A549 (cell line): ENCODE data around the gene PAIP2. TPM values are rescaled to one million over a fixed set of nuclear protein-coding genes. Genes with fewer than 3 reads are reported as not detected.

Experiments
- ATAC-seq, 2 experiments: fragments of 200-7000 bp in 1 of 2; fragments of >200 bp in 1 of 2; cut with Nextera tagmentation in 1 of 2; cut with Tn5 transposase in 1 of 2; 3 replicates each; pipeline versions ENCODE4 v1.8.0 to v1.9.1; 2018 to 2020; ENCODE audit warnings: mild to moderate bottlenecking in 1 of 2, moderate library complexity in 1 of 2
- CTCF ChIA-PET: fragments of 300-600 bp; sonication (Branson Sonifier 250); formaldehyde crosslinking; extraction: SDS; loops from one replicate; lab custom pipeline; 2021; ENCODE audit warnings: antibody characterized with exemption, inconsistent platforms; lab: Yijun Ruan, JAX
- POLR2A ChIA-PET: fragments of 350-600 bp; formaldehyde crosslinking; extraction: SDS; loops from one replicate; lab custom pipeline; 2021; ENCODE audit warnings: antibody characterized with exemption, inconsistent platforms; lab: Yijun Ruan, JAX
- DNase-seq, 2 experiments: peaks; one replicate each; pipeline versions ENCODE4 v3.0.0 to v3.0.0-alpha.2; 2011 to 2016; ENCODE audit warnings: low read depth in 1 of 2, low spot score in 1 of 2
- FAIRE-seq: peaks from 2 replicates; lab custom pipeline; 2011; peaks lifted over from hg19 to GRCh38; lab: Jason Lieb, UNC
- H3K27ac ChIP-seq, 2 experiments: fragments of >200 bp; sonication (Bioruptor Twin); formaldehyde crosslinking; 3 replicates each; pipeline ENCODE4 v1.5.1; 2016 to 2017
- H3K4me1 ChIP-seq: fragments of >200 bp; sonication (Bioruptor Twin); formaldehyde crosslinking; 3 replicates; pipeline ENCODE4 v1.6.1; 2016
- H3K4me2 ChIP-seq: fragments of >200 bp; sonication (Bioruptor Twin); formaldehyde crosslinking; 3 replicates; pipeline ENCODE4 v1.6.1; 2016
- H3K4me3 ChIP-seq: fragments of >200 bp; sonication (Bioruptor Twin); formaldehyde crosslinking; 3 replicates; pipeline ENCODE4 v1.5.1; 2016
- H3K9me3 ChIP-seq: fragments of >200 bp; sonication (Bioruptor Twin); formaldehyde crosslinking; 3 replicates; pipeline ENCODE4 v1.6.1; 2016
- CEBPB ChIP-seq, 2 experiments: fragments of >200 bp in 1 of 2; sonication (Bioruptor Twin) in 1 of 2; formaldehyde crosslinking in 1 of 2; IDR thresholded peaks; 2 replicates each; pipeline ENCODE4 v1.6.1; 2012 to 2016
- CHD2 ChIP-seq: fragments of 150-350 bp; IDR thresholded peaks from 2 replicates; pipeline ENCODE4 v1.6.1; 2014; ENCODE audit warnings: low read length; ENCODE audit not compliant: partially characterized antibody
- EP300 ChIP-seq, 2 experiments: fragments of >200 bp; sonication (Bioruptor Twin); formaldehyde crosslinking; IDR thresholded peaks; 2 replicates in 1 of 2; 3 replicates in 1 of 2; pipeline ENCODE4 v1.6.1; 2016 to 2017
- ESRRA ChIP-seq: fragments of 150-350 bp; IDR thresholded peaks from 2 replicates; pipeline ENCODE4 v1.6.1; 2014; ENCODE audit warnings: mild to moderate bottlenecking, low read length, borderline replicate concordance
- FOXS1 ChIP-seq: fragments of 250-450 bp; sonication (Bioruptor Pico); IDR thresholded peaks from 2 replicates; pipeline ENCODE4 v1.5.0; 2020; ENCODE audit warnings: mild to moderate bottlenecking, moderate library complexity
- JUN ChIP-seq, 2 experiments: fragments of >200 bp; sonication (Bioruptor Twin); formaldehyde crosslinking; IDR thresholded peaks; 2 replicates in 1 of 2; 3 replicates in 1 of 2; pipeline ENCODE4 v1.6.1; 2016 to 2017
- JUNB ChIP-seq: fragments of >200 bp; sonication (Bioruptor Twin); formaldehyde crosslinking; IDR thresholded peaks from 2 replicates; pipeline ENCODE4 v1.6.1; 2016
- KDM1A ChIP-seq: fragments of 200-600 bp; sonication (generic); IDR thresholded peaks from 2 replicates; pipeline ENCODE4 v1.6.1; 2016; ENCODE audit warnings: low read depth, mild to moderate bottlenecking
- KDM5A ChIP-seq: fragments of 200-600 bp; sonication (generic); IDR thresholded peaks from 2 replicates; pipeline ENCODE4 v1.6.1; 2016; ENCODE audit warnings: antibody characterized with exemption, mild to moderate bottlenecking
- MAFK ChIP-seq: fragments of 450-650 bp; IDR thresholded peaks from 2 replicates; pipeline ENCODE4 v1.6.1; 2014; ENCODE audit not compliant: partially characterized antibody
- MAZ ChIP-seq: fragments of 150-350 bp; IDR thresholded peaks from 2 replicates; pipeline ENCODE4 v1.6.1; 2014; ENCODE audit warnings: antibody characterized with exemption, low read depth, low read length, borderline replicate concordance
- MYC ChIP-seq: IDR thresholded peaks from 2 replicates; pipeline ENCODE4 v1.6.1; 2012; ENCODE audit warnings: mild to moderate bottlenecking, inconsistent platforms, low read length, improper control_type of control experiment, borderline replicate concordance
- NFE2L2 ChIP-seq: fragments of 150-350 bp; conservative IDR thresholded peaks from 2 replicates; pipeline ENCODE4 v1.6.1; 2014; ENCODE audit warnings: low read length
- NR3C1 ChIP-seq: fragments of >200 bp; sonication (Bioruptor Twin); formaldehyde crosslinking; IDR thresholded peaks from 3 replicates; pipeline ENCODE4 v1.6.1; 2017
- PHF8 ChIP-seq: fragments of 200-600 bp; sonication (generic); IDR thresholded peaks from 2 replicates; pipeline ENCODE4 v1.6.1; 2016; ENCODE audit warnings: low read depth, mild to moderate bottlenecking, antibody characterized with exemption, moderate library complexity, borderline replicate concordance
- POLR2AphosphoS2 ChIP-seq: conservative IDR thresholded peaks from 2 replicates; pipeline ENCODE4 v1.6.1; 2012; ENCODE audit warnings: low read length, improper control_type of control experiment, inconsistent platforms
- RCOR1 ChIP-seq: fragments of 150-350 bp; IDR thresholded peaks from 2 replicates; pipeline ENCODE4 v1.6.1; 2014; ENCODE audit warnings: antibody characterized with exemption, low read length, low read depth
- REST ChIP-seq: fragments of 200-600 bp; sonication (generic); IDR thresholded peaks from 2 replicates; pipeline ENCODE4 v1.6.1; 2016; ENCODE audit warnings: antibody characterized with exemption, mild to moderate bottlenecking, moderate library complexity
- RFX5 ChIP-seq: fragments of 450-650 bp; IDR thresholded peaks from 2 replicates; pipeline ENCODE4 v1.7.1; 2014; ENCODE audit warnings: antibody characterized with exemption, mild to moderate bottlenecking, moderate library complexity
- RNF2 ChIP-seq: fragments of 200-600 bp; sonication (generic); IDR thresholded peaks from 2 replicates; pipeline ENCODE4 v1.6.1; 2016; ENCODE audit warnings: low read depth, mild to moderate bottlenecking, antibody characterized with exemption, moderate library complexity, borderline replicate concordance
- SREBF2 ChIP-seq: fragments of 450-650 bp; IDR thresholded peaks from 2 replicates; pipeline ENCODE4 v1.6.1; 2014; ENCODE audit warnings: mild to moderate bottlenecking, moderate library complexity
- TP53 ChIP-seq: fragments of 250-450 bp; sonication (Bioruptor Pico); IDR thresholded peaks from 2 replicates; pipeline ENCODE4 v1.5.0; 2021; ENCODE audit warnings: mild to moderate bottlenecking, moderate library complexity
- ZC3H11A ChIP-seq: fragments of 450-650 bp; IDR thresholded peaks from 2 replicates; pipeline ENCODE4 v1.6.1; 2014; ENCODE audit warnings: antibody characterized with exemption, mild to moderate bottlenecking
- ZFP36 ChIP-seq: fragments of 450-650 bp; IDR thresholded peaks from 2 replicates; pipeline ENCODE4 v1.6.1; 2014; ENCODE audit warnings: borderline replicate concordance; ENCODE audit not compliant: partially characterized antibody
- ZNF302 ChIP-seq: fragments of 250-450 bp; sonication (Bioruptor Pico); IDR thresholded peaks from 2 replicates; pipeline ENCODE4 v1.9.0; 2021; ENCODE audit warnings: inconsistent platforms, mild to moderate bottlenecking, moderate library complexity
- whole genome bisulfite sequencing: methylation state at CpG from one replicate; pipeline ENCODE4 v1.1.6; 2017; ENCODE audit errors: missing lambda C conversion rate; 5-methylcytosine and 5-hydroxymethylcytosine counted together
- polyA plus RNA-seq, 4 experiments: library from polyadenylated mRNA; depleted of rRNA in 3 of 4; stranded (reverse); fragments of >200 nt; fragmentation: RNase III in 1 of 4; extraction: RNeasy Plus Mini Kit Qiagen cat#74134 plus additional on column Dnase treatment in 1 of 4; gene quantifications; 2 replicates in 3 of 4; 3 replicates in 1 of 4; pipeline ENCODE4 v1.2.3, GENCODE V29; 2011 to 2017
- TF ChIP-seq, protein P1 (sequence below): fragments of 450-650 bp; IDR thresholded peaks from 2 replicates; pipeline ENCODE4 v1.6.1; 2014; ENCODE audit warnings: antibody characterized with exemption
- TF ChIP-seq, protein P2 (sequence below): fragments of 150-350 bp; IDR thresholded peaks from 2 replicates; pipeline ENCODE4 v1.6.1; 2014; ENCODE audit warnings: low read depth, mild to moderate bottlenecking, low read length
- TF ChIP-seq, protein P3 (sequence below): fragments of >200 bp; sonication (Bioruptor Twin); formaldehyde crosslinking; IDR thresholded peaks from 3 replicates; pipeline ENCODE4 v1.6.1; 2016
- TF ChIP-seq, protein P4 (sequence below): fragments of >200 bp; sonication (Bioruptor Twin); formaldehyde crosslinking; IDR thresholded peaks from 2 replicates; pipeline ENCODE4 v1.6.1; 2016

The PAIP2 gene
- polyA plus RNA-seq, 2 of the 4 experiments (the other 2 are of a cell fraction) = 109 to 128 TPM

DNA sequence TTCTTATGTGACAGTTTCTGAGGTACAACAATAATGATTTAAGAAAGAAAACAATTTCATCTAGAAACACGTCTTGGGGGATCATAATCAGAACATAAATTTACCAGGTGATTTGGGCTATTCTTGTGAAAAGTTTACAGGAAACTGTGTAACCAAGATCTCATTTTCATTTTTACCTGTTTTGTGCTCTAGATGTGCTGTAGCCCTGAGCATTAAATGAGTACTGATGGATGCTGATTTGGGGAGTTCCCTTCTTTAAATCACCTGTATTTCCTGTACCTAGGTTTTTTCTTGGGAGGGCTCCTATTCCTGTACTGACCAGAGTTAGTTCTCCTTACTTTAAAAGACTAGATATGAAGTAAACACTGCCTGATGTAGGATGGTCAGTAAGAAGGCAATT, 35.5 kb upstream of the PAIP2 start (continued):
- no peak for TF ChIP-seq KDM1A
- TF ChIP-seq ZC3H11A = no peak

GRCh38 chr5:139306628-139307379, 34.9 kb upstream of the PAIP2 start:
- no peaks in the 10 kb centered on the region for H3K9me3 ChIP-seq
- FAIRE-seq = peak; percentile 56
- no peak overlapping the region for H3K4me3 ChIP-seq
- no peak overlapping the region; the same call in 2 of the 3 replicates for H3K4me2 ChIP-seq
- no peak for DNase-seq
- ATAC-seq = no peak
- peaks cover 85% of the 10 kb centered on the region for H3K4me1 ChIP-seq
- ChIA-PET POLR2A (interaction anchor here (2.7 kb wide), 1 partner anchor 13 kb away, joined by 16 read pairs; the partner anchor contains the start of gene MATR3), CTCF (interaction anchor here (0.6 to 4.9 kb wide), 3 partner anchors 10 to 25 kb away, joined by 3 to 17 read pairs (median 5); partner anchors contain the start of gene MATR3)
- no peak for TF ChIP-seq MAFK
- TF ChIP-seq MAZ = no peak
- no peak for TF ChIP-seq ZFP36
- TF ChIP-seq KDM5A = no peak
- TF ChIP-seq ESRRA = no peak
- TF ChIP-seq RCOR1 = no peak
- TF ChIP-seq CEBPB (IDR thresholded peaks at IDR 0.05) = no peak
- TF ChIP-seq MYC = no peak
- TF ChIP-seq NFE2L2 = no peak
- TF ChIP-seq, protein P1, sequence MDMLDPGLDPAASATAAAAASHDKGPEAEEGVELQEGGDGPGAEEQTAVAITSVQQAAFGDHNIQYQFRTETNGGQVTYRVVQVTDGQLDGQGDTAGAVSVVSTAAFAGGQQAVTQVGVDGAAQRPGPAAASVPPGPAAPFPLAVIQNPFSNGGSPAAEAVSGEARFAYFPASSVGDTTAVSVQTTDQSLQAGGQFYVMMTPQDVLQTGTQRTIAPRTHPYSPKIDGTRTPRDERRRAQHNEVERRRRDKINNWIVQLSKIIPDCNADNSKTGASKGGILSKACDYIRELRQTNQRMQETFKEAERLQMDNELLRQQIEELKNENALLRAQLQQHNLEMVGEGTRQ = no peak
- TF ChIP-seq JUNB = no peak
- no peak for TF ChIP-seq ZNF302 (CRISPR knock-in tag)
- TF ChIP-seq RFX5 = no peak
- TF ChIP-seq TP53 (CRISPR knock-in tag) = no peak
- TF ChIP-seq PHF8 = no peak
- no peak for TF ChIP-seq REST
- WGBS = 80% methylated on average over 3 of the region's 3 CpGs
- H3K27ac ChIP-seq = no peak overlapping the region

- FAIRE-seq (no peak), DNase-seq (no peak), ATAC-seq (no peak)
- Histone ChIP-seq H3K4me2 (0 out of 3 replicates have a peak overlapping the region, but pooled peaks have one; percentile 4), H3K9me3 (no peaks in the 10 kb centered on the region), H3K4me1 (peaks cover 84% of the 10 kb centered on the region), H3K4me3 (no peak overlapping the region), H3K27ac (no peak overlapping the region)
- CTCF ChIA-PET = no interaction called here
- TF ChIP-seq EP300 (IDR thresholded peaks at IDR 0.05) = no peak
- no peak for TF ChIP-seq ZFP36
- TF ChIP-seq NR3C1 = no peak
- TF ChIP-seq, protein P1 = no peak
- TF ChIP-seq, protein P2, sequence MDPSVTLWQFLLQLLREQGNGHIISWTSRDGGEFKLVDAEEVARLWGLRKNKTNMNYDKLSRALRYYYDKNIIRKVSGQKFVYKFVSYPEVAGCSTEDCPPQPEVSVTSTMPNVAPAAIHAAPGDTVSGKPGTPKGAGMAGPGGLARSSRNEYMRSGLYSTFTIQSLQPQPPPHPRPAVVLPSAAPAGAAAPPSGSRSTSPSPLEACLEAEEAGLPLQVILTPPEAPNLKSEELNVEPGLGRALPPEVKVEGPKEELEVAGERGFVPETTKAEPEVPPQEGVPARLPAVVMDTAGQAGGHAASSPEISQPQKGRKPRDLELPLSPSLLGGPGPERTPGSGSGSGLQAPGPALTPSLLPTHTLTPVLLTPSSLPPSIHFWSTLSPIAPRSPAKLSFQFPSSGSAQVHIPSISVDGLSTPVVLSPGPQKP = no peak
- TF ChIP-seq, protein P3, sequence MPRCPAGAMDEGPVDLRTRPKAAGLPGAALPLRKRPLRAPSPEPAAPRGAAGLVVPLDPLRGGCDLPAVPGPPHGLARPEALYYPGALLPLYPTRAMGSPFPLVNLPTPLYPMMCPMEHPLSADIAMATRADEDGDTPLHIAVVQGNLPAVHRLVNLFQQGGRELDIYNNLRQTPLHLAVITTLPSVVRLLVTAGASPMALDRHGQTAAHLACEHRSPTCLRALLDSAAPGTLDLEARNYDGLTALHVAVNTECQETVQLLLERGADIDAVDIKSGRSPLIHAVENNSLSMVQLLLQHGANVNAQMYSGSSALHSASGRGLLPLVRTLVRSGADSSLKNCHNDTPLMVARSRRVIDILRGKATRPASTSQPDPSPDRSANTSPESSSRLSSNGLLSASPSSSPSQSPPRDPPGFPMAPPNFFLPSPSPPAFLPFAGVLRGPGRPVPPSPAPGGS = no peak
- no peak for TF ChIP-seq CHD2
- TF ChIP-seq JUN (IDR thresholded peaks at IDR 0.05) = no peak
- TF ChIP-seq, protein P4, sequence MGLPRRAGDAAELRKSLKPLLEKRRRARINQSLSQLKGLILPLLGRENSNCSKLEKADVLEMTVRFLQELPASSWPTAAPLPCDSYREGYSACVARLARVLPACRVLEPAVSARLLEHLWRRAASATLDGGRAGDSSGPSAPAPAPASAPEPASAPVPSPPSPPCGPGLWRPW = no peak
- no peak for TF ChIP-seq KDM5A
- no peak for TF ChIP-seq FOXS1 (CRISPR knock-in tag)
- no peak for TF ChIP-seq SREBF2
- TF ChIP-seq RNF2 = no peak
- TF ChIP-seq POLR2AphosphoS2 = no peak
- POLR2A ChIA-PET = interaction anchor here (2.7 kb wide), 1 partner anchor 15 kb away, joined by 16 read pairs; the partner anchor contains the start of gene MATR3
Observed at GRCh38 chr5:139308797-139309196, 32.9 kb upstream of the PAIP2 start.
